Embryonic facial prominence (tissue), 1 donor: ENCODE results near the gene OS9.

Experiments
- DNase-seq: peaks from one replicate; pipeline ENCODE4 v3.0.0-alpha.2; 2016; ENCODE audit errors: extremely low spot score

The OS9 gene

DNA sequence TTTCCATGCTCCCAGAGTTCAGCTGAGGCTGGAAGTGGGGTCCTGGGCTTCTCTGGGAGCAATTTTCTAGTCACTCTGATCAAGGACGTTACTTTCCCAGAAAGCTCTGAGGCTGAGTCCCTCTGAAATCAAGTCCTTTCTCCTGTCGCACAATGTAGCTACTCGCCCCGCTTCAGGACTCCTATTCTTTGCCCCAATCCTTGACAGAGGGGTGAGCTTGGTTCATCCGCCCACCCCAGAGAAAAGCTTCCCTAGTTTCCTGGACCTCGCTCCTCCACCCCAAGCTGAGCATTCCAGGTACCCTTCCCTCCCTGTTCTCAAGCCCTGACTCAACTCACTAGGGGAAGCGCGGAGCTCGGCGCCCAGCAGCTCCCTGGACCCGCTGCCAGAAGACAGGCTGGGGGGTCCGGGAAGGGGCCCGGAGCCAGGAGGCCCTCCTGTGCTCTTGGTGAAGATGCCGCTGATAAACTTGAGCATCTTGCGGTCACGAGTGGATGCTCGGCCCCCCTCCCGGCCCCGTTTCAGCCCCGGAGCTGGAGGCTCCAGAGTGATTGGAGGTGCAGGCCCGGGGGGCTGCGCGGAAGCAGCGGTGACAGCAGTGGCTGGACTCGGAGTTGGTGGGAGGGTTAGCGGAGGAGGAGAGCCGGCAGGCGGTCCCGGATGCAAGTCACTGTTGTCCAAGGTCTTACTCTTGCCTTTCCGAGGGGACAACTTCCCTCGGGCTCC lies 43.0 kb downstream of the OS9 start:
- DNase-seq: no peak

DNA sequence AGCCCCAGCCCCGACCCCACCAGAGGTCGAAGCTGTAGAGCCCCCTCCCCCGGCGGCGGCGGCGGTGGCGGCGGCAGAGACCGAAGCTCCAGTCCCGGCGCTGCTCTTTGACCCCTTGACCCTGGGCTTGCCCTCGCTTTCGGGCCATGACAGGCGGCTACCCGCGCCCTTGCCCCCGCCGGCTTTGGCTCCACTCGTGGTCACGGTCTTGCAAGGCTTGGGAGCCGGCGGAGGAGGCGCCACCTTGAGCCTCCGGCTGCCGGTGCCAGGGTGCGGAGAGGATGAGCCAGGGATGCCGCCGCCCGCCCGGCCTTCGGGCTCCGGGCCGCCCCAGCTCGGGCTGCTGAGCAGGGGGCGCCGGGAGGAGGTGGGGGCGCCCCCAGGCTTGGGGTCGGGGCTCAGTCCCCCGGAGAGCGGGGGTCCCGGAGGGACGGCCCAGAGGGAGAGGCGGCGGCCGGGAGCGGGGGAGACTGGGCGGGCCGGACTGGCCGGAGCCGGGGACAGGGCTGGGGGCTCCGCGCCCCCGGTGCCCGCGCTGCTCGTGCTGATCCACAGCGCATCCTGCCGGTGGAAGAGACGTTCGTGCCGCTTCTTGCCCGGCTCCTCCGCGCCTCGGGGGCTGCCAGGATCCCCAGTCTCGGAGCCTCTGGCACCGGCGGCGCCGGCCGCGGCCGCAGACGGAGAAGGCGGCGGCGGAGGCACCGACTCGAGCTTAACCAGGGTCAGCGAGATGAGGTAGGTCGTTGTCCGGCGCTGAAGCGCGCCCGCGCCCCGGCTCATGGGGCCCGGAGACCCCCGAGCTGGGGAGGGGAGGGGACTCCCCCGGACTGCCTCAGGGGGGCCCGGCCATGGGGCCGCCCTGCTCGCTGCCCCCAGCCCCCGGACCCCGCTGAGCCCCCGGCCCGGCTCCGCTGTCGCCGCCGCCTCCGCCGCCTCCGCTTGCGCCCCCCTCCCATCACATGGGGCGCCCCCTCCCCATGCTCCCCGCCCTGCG lies 43.8 kb downstream of the OS9 start:
- DNase-seq: no peak

DNA sequence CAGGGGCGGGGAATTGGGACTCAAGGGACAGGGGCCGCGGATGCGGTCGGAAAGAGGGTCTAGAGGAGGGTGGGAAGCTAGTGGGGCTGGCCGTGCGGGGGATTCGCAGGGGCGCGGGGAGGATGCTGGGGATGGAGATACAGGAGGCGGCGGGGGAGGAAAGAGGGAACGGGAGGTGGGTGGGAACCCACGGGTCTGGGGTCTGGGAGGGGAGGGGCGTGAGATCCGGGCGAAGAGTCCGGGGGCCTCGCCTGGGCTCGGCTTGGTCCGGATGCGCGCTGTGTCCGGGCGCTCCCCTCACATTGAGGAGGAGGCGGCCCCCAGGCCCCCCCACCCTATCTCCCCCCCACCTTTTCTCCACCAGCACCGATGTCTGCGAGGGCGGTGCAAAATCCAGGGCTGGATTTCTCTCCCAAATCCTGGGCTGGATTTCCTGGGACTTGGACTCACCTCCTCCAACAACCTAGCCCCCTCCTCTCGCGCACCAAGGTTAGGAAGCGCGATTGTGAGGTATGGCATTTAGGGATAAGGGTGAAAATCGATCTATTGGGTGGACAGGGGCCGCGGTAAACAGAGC lies 44.8 kb downstream of the OS9 start, which contains the start of gene AGAP2:
TSS of gene AGAP2 (minus strand) at position 82 of the 577 bp plus-strand sequence. CDS start 496 bp downstream, outside the sequence.
- DNase-seq: no peak

DNA sequence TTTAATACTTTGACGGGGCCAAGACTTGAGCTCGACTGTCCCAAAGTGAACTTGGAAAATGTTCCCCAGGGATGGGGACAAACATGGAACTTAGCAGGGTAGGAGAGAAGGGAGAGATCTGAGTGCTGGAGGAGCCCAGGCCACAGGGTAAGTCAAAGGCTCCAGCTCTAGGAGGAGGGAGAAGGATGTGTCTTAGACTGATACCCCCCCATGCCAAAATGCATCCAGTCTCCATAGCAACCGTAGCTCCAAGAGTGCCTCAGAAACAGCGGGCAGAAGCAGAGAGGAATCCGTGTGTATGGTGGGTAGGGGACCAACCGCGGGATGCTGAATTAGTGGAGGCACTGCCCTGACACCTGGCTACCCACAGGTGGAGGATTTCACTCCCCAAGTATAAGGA lies 45.5 kb downstream of the OS9 start:
- no peak for DNase-seq

DNA sequence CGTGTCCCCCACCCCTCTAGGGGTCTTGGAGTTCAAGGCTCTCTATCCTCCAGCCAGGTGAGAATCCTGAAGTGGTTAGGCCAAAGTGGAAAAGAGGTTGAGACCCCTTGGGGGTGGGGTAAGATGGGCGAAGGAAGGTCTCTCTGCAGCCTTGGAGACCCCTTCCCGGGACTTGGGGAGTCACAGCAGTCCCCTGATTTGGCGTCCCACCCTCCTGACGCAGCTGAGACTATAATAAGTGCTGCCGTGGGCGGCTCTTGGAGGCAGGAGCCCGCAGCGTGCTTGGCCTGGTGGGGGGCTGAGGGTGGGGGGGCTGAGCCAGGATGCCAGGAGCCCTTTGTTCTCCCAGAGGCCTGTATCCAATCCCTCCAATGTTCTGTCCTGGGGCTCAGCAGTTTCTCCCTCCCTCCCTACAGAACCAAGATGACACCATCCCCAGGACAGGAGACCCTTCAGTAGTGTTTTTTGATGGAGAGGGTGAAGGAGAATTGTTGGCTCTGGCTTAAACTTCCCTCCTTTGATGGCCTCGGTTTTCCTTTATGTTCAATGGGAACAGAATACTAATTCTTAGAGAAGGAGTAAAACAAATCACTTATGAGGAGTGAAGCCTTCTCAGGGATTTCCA lies 46.1 kb downstream of the OS9 start:
- DNase-seq: no peak

DNA sequence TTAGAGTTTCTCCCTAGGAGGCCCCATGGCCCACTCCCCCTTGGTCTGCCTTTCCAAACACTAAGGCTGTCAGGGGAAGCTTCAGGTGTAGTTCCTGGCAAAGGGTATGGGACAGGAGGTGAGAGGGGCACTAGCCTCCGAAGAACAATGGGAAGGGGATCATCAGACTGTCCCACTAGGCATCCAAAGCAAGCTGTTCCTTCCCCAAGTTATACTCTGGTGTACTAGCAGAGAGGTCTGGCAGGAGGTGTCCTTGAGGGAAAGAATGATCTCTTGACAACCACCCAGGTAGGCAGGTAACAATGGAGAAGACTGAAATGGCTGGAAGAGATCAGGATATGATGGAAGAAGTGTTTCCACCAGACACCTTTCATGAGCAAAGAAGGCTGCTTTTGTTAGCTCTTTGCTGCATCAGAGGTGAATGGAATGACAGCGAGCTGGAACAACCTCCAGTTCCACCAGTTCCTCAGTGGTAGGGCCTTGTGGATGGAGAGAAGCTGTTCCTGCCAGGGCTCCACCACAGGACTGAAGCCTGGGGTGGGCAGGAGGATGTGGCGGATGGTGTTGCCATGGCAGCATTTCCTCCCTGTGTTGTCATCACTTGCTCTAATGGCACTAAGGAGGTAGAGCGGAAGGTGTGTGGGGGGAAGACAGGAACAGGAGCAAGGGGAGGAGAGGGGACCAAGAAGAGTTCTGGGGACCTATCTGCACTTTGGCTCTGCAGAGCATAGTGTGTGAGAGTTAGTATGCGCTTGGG lies 46.9 kb downstream of the OS9 start:
- no peak for DNase-seq

DNA sequence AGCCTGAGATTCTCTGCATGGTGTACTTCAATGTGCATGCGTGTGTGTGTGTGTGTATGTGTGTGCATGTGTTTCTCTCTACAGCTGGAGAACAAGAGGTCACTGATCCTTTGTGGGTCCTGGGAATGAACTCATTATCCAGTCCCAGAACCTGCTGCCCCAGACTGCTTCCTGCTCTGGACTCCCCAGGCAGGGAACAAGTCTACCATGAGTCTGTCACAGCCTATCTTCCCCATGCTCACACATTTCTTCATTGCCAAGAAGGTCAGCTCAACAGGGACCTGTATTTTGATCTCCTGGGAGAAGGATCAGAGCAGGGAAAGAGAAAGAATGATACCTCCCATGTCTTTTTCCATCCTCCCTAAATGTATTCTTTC lies 47.5 kb downstream of the OS9 start:
- no peak for DNase-seq

DNA sequence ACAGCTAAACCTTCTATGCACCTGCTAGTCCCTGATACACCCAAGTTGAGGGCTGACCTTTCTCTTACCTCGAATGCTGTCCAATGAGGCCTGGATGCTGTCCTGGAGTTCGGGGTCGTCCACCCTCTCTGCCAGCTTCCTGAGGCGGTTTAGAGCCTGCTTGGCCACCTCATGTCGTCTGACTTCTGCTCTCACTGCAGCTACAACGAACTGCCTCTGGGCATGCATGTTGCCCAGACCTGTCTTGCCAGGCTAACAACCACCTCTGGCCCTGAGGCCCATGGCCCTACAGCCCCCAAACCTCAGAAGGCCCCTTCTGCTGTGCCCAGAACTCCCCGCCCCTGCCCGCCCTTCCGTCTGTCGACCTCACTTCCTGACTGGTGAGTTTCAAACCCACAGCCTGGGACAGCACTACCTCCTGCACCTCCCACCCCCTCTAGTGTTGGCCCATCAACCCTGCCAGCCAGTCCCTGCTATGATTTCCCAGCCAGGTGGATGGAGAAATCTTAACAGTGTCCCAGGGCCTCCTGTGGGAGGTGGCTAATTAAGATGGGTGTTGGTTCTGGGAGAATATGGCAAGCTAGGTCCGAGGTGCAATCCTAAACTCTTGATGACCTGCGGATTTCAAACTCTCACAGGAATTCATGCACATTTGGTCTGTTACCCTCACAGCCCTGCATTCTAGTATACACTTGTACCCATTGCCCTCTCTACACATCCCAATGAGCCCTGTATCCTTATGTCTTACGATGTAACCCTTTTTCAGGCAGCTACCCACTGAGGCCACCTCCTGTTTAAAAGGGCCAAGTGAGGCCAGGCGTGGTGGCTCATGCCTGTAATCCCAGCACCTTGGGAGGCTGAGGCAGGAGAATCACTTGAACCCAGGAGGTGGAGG lies 48.2 kb downstream of the OS9 start:
- no peak for DNase-seq

DNA sequence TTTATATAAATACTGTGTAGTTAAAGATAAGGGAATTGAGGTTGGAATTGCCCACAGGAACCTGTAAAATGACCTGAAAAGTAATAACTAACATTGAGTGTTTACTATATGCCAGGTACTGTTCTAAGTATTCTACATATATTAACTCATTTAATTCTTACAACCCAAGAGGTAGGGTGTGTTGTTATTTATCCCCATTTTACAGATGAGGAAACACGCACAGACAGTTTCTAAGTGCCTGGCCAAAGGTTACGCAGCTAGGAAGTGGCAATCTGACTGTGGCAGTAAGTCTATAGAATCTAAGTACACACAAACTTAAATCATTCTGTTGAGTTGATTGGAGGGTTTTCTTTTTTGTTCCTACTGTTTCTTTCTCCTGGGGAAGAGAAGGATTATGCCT lies 49.8 kb downstream of the OS9 start:
- DNase-seq: no peak

DNA sequence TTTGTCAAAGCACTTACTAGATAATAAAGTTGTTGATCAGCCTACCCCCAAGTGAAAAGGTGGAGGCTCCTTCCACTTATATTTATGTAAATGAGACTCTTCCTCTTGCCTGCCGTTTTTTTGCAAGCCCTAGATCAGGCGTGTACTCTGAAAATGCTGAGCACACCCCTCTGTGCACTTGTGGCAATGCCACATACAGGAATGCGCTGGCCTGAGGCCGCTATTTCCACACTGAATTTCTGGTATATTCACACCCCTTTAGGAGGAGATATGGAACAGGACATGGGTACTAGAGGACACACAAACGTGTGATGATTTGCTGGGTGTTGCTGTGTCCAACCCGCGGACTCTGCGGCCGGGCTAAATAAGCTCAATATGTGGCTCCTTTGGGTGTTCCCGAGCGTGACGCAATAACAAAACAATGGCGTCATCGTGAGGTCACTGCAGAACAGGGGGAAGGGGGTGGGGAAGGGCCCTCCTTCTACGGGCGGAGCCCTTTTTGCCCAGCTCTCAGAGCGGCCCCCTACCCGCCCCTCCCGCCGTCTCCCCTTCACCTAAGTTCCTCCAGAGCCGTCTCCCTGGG lies 50.4 kb downstream of the OS9 start:
- no peak for DNase-seq

DNA sequence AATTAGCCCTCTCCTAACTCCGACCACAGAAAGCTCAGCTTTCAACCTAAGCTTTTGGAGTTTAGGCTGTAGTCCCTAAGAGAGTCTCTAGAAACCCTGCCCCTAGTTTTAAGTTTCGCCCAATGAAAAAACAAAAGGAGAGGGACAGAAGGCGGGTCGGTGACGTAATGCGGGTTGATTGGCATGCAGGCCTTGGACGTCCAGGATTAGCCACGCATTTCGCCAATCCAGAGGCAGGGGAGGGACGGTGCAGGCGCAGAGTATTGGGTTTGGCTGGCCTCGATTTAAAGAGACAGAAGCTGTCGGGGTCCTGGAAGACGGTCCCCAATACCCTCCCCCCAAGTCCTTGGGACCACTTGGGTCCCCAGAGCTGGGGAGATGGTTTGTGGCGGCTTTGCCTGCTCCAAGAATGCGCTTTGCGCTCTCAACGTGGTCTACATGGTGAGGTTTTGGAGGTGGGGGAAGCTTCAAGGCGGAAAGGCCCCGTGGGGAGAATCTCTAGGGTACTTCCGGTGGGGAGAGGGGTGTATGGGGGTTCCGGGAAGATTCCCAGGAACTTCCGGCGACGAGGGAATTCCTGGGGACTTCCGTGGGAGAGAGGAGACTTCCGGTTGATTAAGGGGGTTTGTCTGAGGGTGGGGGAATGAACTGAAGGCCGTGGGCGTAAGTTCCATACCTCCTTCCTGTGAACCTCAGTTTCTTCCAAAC lies 51.0 kb downstream of the OS9 start, which contains the start of gene TSPAN31:
TSS of gene TSPAN31 (plus strand) at position 263 of the 708 bp plus-strand sequence. CDS start at position 379, 116 bp downstream.
- peak; percentile 98 for DNase-seq

DNA sequence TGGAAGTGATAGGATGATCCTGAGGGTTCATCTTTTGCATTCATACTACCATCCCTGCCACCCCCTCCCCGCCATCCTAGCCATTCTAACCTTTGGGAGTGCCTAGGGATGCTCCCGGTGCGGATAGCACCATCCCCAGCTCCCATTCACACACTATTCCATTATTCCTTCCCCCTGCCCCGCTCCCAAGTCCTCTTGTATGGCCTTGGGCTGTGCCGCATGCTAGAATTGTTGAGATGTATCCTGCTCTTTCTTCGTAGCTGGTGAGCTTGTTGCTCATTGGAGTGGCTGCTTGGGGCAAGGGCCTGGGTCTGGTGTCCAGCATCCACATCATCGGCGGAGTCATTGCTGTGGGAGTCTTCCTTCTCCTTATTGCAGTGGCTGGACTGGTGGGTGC lies 51.6 kb downstream of the OS9 start:
- no peak for DNase-seq

DNA sequence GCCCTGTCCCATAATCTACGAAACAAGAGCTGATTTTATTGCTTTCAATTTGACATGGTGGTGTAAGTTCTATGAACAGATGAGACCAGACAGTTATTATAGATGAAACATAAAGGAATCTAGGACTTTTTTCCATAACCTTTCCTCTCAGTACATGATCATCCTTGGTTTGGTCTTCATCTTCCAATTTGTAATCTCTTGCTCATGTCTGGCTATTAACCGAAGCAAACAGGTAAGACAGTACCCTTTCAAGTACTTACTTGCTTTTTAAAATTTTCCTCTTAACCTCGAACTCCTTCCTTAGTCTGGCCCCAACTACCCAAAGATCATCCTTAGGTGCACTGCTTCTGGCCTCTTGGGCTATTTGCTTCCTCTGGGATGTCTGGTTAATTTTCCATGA lies 52.1 kb downstream of the OS9 start:
- no peak for DNase-seq

DNA sequence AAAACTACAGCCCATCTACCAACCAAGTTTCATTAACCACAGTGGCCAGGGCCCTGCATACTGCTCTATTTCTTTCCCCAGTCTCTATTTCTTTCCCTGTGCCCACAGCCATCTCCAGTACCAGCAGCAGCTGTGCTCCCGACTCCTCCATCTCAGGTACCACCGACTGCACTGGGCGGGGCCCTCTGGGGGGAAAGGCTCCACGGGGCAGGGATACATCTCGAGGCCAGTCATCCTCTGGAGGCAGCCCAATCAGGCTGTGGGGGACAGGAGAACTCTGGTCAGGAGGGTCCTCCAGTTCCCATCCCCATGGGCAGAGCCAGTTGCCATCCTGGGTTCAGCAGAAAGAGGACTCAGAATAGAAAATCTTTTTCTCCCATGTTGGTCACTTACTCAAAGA lies 55.1 kb downstream of the OS9 start:
- no peak for DNase-seq

DNA sequence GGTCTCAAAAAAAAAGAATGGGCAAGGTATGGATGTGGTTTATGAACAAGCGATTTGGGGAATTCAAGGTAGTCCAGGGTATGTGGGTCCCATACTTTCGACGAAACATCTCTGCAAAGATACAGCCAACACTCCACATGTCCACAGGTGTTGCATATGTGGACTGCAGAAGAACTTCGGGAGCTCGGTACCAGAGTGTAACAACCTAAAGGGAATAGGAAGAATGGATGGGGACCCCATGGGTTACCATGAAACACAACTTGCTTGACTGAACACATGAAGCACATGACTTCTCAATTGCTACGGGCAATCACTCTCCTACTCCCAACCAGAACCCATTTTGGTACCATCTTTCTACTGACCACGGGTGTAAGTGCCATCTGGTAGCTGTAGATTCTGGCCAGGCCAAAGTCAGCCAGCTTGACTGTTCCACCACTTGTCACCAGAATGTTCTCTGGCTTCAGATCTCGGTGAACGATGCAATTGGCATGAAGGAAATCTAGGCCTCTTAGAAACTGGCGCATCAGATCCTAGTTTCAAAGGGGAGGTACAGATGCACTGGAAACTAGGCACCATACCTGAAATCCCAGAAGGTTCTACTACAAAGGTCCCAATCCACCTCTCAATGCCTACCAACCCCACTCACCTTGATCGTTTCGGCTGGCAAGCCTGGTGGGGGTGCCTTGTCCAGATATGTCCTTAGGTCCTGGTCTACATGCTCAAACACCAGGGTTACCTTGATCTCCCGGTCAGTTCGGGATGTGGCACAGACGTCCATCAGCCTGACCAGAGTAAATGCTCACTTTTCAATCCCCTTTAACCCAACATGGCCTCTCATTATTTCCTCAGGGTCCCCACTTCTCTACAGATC lies 56.9 kb downstream of the OS9 start:
- DNase-seq: no peak

DNA sequence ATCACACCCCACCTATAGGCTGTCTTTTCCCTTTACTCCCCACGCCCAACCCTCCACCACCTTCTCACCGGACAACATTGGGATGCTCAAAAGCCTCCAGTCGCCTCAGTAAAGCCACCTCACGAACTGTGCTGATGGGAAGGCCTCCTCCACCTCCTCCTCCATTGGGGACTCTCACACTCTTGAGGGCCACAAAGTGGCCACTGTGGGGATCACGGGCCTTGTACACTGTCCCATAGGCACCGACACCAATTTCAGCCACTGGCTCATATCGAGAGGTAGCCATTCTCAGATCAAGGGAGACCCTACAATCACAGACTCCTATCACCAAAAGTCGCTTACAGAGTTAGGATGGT lies 57.5 kb downstream of the OS9 start:
- DNase-seq: no peak

DNA sequence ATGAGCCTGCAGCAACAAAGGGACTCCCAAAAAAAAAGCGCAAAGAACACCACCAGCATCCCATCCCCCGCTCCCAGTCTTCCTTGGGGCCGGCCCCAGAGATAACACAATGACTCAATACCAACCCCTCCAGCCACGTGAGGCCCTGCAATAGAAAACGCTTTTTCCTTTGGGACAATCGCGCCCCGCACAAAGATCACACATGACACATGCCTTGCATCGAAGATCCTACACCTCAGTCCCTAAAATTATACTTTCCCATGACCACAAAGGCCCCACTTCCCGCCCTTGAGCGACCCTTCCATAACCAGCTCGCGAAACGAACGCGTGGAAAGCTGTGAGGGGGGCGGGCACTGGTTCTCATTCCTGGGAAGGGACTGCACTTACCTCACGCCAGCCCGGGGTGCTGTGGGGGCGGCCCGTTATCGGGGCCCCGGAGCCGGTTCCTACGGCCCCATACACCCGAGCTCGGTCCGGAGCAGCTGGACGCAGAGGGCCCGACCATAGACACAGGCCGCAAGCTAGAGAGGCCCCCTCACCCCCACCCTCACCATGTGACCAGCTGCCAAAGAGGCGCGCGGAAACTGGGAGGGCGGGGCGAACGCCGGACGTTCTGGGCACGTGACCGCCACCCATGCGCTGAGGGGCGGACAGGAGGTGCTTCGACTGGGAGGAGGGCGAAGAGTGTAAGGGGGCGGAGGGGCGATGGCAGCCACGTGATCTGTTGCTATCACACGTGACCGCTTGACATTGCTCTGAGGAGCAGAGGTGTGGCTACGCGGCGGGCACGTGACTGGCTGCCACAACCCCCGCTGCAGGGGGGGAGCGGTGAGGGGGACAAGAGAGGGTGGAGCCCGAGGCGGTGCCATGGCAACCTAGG lies 58.1 kb downstream of the OS9 start, which contains the start of gene CDK4:
TSS of gene CDK4 (minus strand) at position 523 of the 880 bp plus-strand sequence. CDS start 593 bp downstream, outside the sequence.
- DNase-seq: peak; percentile 99
